H1 (cell line): ENCODE results near the gene OR5AP2. TPM values are rescaled to one million over a fixed set of nuclear protein-coding genes. Genes with fewer than 3 reads are reported as not detected.

Experiments used
- BRCA1 ChIP-seq: IDR thresholded peaks from 2 replicates; pipeline ENCODE4 v1.6.1; 2012; ENCODE audit warnings: low read depth, low read length, improper control_type of control experiment
- CBX5 ChIP-seq: fragments of 300-800, 300-1000 bp; sonication (generic); IDR thresholded peaks from 2 replicates; pipeline ENCODE4 v1.7.1; 2016; ENCODE audit warnings: antibody characterized with exemption, low read length, low read depth
- CEBPB ChIP-seq: IDR thresholded peaks from 2 replicates; pipeline ENCODE4 v1.6.1; 2012; ENCODE audit warnings: low read depth, low read length
- CHD2 ChIP-seq: IDR thresholded peaks from 2 replicates; pipeline ENCODE4 v1.6.1; 2012; ENCODE audit warnings: low read length, improper control_type of control experiment
- EGR1 ChIP-seq: IDR thresholded peaks from 2 replicates; pipeline ENCODE4 v1.6.1; 2011; ENCODE audit warnings: low read depth, low read length, borderline replicate concordance
- EZH2 ChIP-seq: fragments of 200-600 bp; sonication (generic); IDR thresholded peaks from 2 replicates; pipeline ENCODE4 v1.7.1; 2012; ENCODE audit warnings: low read depth, mild to moderate bottlenecking, moderate library complexity, low read length, inconsistent platforms; ENCODE audit not compliant: severe bottlenecking
- JUND ChIP-seq: IDR thresholded peaks from 2 replicates; pipeline ENCODE4 v1.6.1; 2011; ENCODE audit warnings: mild to moderate bottlenecking, improper control_type of control experiment, low read length
- RFX5 ChIP-seq: IDR thresholded peaks from 2 replicates; pipeline ENCODE4 v1.6.1; 2011; ENCODE audit warnings: low read depth, low read length, improper control_type of control experiment, borderline replicate concordance
- SIN3A ChIP-seq, 2 experiments: IDR thresholded peaks in 1 of 2; conservative IDR thresholded peaks in 1 of 2; 2 replicates each; pipeline ENCODE4 v1.6.1; 2011 to 2012; ENCODE audit warnings: low read length in 2 of 2, improper control_type of control experiment in 1 of 2, low read depth in 1 of 2, mild to moderate bottlenecking in 1 of 2
- SIRT6 ChIP-seq: IDR thresholded peaks from one replicate; pipeline ENCODE4 v1.7.1; 2012; ENCODE audit warnings: low read length, inconsistent platforms
- TEAD4 ChIP-seq: IDR thresholded peaks from 2 replicates; pipeline ENCODE4 v1.6.1; 2012; ENCODE audit warnings: low read depth, low read length, inconsistent platforms, mixed read lengths
- ZNF274 ChIP-seq: IDR thresholded peaks from 2 replicates; pipeline ENCODE4 v1.7.0; 2012; ENCODE audit warnings: low read length, borderline replicate concordance; ENCODE audit errors: extremely low read depth
- polyA plus RNA-seq, 7 experiments: library from polyadenylated mRNA; depleted of rRNA in 3 of 7; stranded (reverse) in 5 of 7; unstranded in 2 of 7; fragments of >200 nt in 5 of 7; fragments of 200-250 nt in 2 of 7; gene quantifications; 1 replicate in 5 of 7; 2 replicates in 1 of 7; 4 replicates in 1 of 7; pipeline versions ENCODE4 v1.2.1 to v1.2.3, GENCODE V29; 2011 to 2013; ENCODE audit warnings: missing spikeins in 2 of 7, mixed read lengths in 2 of 7
- total RNA-seq: library from RNA; stranded (reverse); fragmentation: NEBNext Ultra II Directional; extraction: Animal tissue kit (Norgen Biotek cat#: 25700); gene quantifications from 2 replicates; pipeline ENCODE4 v1.2.1, GENCODE V29; 2021
- TF ChIP-seq, protein P1 (sequence below): fragments of 300-600 bp; sonication (generic); IDR thresholded peaks from 2 replicates; pipeline ENCODE4 v1.7.1; 2012; ENCODE audit warnings: low read length, moderate library complexity, mild to moderate bottlenecking, inconsistent platforms; ENCODE audit not compliant: insufficient replicate concordance

Gene OR5AP2
- total and polyA plus RNA-seq, 2 of the 8 experiments (the other 6 are each of a cell fraction or from before 2014, with no cell fraction given): not detected

DNA sequence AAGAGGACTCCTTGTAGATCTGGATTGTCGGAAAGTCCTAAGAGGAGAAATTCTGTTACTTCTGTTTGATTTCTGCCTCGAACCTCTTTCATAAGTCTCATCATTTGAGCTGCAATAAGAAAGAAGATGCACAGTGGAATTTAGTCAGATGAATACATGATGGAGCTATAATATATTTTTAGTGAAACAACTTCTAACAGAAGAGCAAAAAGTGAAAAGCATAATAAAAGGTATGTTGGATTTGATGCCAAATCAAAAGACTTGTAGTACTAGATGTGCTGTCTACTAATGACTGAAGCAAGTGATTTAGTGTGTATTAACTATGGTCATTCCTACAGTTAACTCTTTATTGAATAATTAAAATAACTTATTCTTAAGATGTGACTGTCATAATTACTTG is at the start of gene OR5AP2 (continued):
- TF ChIP-seq, protein P1, sequence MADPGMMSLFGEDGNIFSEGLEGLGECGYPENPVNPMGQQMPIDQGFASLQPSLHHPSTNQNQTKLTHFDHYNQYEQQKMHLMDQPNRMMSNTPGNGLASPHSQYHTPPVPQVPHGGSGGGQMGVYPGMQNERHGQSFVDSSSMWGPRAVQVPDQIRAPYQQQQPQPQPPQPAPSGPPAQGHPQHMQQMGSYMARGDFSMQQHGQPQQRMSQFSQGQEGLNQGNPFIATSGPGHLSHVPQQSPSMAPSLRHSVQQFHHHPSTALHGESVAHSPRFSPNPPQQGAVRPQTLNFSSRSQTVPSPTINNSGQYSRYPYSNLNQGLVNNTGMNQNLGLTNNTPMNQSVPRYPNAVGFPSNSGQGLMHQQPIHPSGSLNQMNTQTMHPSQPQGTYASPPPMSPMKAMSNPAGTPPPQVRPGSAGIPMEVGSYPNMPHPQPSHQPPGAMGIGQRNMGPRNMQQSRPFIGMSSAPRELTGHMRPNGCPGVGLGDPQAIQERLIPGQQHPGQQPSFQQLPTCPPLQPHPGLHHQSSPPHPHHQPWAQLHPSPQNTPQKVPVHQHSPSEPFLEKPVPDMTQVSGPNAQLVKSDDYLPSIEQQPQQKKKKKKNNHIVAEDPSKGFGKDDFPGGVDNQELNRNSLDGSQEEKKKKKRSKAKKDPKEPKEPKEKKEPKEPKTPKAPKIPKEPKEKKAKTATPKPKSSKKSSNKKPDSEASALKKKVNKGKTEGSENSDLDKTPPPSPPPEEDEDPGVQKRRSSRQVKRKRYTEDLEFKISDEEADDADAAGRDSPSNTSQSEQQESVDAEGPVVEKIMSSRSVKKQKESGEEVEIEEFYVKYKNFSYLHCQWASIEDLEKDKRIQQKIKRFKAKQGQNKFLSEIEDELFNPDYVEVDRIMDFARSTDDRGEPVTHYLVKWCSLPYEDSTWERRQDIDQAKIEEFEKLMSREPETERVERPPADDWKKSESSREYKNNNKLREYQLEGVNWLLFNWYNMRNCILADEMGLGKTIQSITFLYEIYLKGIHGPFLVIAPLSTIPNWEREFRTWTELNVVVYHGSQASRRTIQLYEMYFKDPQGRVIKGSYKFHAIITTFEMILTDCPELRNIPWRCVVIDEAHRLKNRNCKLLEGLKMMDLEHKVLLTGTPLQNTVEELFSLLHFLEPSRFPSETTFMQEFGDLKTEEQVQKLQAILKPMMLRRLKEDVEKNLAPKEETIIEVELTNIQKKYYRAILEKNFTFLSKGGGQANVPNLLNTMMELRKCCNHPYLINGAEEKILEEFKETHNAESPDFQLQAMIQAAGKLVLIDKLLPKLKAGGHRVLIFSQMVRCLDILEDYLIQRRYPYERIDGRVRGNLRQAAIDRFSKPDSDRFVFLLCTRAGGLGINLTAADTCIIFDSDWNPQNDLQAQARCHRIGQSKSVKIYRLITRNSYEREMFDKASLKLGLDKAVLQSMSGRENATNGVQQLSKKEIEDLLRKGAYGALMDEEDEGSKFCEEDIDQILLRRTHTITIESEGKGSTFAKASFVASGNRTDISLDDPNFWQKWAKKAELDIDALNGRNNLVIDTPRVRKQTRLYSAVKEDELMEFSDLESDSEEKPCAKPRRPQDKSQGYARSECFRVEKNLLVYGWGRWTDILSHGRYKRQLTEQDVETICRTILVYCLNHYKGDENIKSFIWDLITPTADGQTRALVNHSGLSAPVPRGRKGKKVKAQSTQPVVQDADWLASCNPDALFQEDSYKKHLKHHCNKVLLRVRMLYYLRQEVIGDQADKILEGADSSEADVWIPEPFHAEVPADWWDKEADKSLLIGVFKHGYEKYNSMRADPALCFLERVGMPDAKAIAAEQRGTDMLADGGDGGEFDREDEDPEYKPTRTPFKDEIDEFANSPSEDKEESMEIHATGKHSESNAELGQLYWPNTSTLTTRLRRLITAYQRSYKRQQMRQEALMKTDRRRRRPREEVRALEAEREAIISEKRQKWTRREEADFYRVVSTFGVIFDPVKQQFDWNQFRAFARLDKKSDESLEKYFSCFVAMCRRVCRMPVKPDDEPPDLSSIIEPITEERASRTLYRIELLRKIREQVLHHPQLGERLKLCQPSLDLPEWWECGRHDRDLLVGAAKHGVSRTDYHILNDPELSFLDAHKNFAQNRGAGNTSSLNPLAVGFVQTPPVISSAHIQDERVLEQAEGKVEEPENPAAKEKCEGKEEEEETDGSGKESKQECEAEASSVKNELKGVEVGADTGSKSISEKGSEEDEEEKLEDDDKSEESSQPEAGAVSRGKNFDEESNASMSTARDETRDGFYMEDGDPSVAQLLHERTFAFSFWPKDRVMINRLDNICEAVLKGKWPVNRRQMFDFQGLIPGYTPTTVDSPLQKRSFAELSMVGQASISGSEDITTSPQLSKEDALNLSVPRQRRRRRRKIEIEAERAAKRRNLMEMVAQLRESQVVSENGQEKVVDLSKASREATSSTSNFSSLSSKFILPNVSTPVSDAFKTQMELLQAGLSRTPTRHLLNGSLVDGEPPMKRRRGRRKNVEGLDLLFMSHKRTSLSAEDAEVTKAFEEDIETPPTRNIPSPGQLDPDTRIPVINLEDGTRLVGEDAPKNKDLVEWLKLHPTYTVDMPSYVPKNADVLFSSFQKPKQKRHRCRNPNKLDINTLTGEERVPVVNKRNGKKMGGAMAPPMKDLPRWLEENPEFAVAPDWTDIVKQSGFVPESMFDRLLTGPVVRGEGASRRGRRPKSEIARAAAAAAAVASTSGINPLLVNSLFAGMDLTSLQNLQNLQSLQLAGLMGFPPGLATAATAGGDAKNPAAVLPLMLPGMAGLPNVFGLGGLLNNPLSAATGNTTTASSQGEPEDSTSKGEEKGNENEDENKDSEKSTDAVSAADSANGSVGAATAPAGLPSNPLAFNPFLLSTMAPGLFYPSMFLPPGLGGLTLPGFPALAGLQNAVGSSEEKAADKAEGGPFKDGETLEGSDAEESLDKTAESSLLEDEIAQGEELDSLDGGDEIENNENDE: no peak
- TF ChIP-seq TEAD4: no peak
- no peak for TF ChIP-seq CBX5
- TF ChIP-seq EGR1: no peak
- TF ChIP-seq EZH2: no peak
- TF ChIP-seq CEBPB: no peak
- no peak for TF ChIP-seq SIN3A (conservative IDR thresholded peaks at IDR 0.05 in 1 of 2, IDR thresholded peaks at IDR 0.05 in 1 of 2; ENCODE audit: low read depth in 1 of 2, low read length in 2 of 2)
- no peak for TF ChIP-seq RFX5
- no peak for TF ChIP-seq JUND
- TF ChIP-seq ZNF274: no peak
- TF ChIP-seq BRCA1: no peak
- no peak for TF ChIP-seq SIRT6
- TF ChIP-seq CHD2: no peak
